ENCODE results near the gene COMMD1.

DNA sequence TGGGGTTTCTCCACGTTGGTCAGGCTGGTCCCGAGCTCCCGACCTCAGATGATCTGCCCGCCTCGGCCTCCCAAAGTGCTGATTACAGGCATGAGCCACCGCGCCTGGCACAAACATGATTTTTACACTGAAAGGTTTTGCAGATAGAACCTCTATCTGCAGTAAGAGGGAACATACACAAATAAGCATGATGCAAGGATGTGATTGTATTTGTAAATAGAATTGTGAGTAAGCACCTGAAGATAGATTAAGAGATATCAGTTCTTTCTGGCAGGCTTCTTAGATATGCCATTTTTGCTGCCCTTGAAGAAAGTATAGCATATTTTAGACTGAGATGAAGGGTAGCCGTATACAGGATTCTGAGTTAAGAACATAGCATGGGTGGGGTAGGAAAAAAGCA is 3.6 kb downstream of the COMMD1 start:
- TF ChIP-seq, protein P1, sequence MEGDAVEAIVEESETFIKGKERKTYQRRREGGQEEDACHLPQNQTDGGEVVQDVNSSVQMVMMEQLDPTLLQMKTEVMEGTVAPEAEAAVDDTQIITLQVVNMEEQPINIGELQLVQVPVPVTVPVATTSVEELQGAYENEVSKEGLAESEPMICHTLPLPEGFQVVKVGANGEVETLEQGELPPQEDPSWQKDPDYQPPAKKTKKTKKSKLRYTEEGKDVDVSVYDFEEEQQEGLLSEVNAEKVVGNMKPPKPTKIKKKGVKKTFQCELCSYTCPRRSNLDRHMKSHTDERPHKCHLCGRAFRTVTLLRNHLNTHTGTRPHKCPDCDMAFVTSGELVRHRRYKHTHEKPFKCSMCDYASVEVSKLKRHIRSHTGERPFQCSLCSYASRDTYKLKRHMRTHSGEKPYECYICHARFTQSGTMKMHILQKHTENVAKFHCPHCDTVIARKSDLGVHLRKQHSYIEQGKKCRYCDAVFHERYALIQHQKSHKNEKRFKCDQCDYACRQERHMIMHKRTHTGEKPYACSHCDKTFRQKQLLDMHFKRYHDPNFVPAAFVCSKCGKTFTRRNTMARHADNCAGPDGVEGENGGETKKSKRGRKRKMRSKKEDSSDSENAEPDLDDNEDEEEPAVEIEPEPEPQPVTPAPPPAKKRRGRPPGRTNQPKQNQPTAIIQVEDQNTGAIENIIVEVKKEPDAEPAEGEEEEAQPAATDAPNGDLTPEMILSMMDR (IDR thresholded peaks at IDR 0.05) = no peak
- TF ChIP-seq POLR2AphosphoS5 (IDR thresholded peaks at IDR 0.05) = no peak

Data from gastroesophageal sphincter (tissue), 3 donors.